Stimulated activated CD8-positive, alpha-beta memory T cell treated with anti-CD3 and anti-CD28 coated beads, Interleukin-12 subunit alpha, Interleukin-12 subunit beta, amount 100 ng/mL, for 24 hours (primary cell): Measurements from ENCODE around the gene KAT5.
"Not testable (repeated sequence)": the region's sequence is repeated elsewhere in the genome, so short reads cannot be mapped to it uniquely, and the experiment has no call there.

Experiments
- DNase-seq: peaks from one replicate; pipeline ENCODE4 v3.0.0-alpha.2; 2020; ENCODE audit errors: extremely low read depth

The KAT5 gene

DNA sequence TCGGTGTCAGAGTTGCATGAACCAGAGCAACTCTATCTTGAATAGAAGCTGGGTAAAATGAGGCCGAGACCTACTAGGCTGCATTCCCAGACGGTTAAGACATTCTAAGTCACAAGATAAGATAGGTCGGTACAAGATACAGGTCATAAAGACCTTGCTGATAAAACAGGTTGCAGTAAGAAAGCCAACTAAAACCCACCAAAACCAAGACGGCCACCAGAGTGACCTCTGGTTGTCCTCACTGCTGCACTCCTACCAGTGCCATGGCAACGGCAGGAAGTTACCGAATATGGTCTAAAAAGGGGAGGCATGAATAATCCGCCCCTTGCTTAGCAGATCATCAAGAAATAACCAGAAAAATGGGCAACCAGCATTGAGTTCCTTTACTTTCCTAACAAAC, 2.4 kb upstream of the KAT5 start:
- DNase-seq, result no peak

DNA sequence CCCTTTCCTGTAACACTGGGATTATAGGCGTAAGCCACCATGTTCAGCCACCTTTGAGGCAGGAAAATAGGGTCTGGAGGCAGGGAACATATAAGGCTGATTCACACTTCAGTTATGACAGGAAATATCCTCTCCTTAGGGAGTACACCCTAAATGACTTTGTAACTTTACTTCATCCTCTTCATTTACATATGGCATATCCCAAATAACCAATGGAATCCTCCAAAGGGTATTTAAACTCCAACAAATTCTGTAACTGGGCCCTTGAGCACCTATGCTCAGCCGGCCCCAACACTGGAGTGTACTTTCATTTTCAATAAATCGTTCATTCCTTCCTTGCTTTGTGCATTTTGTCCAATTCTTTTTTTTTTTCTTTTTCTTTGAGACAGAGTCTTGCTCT, 1.6 kb upstream of the KAT5 start:
- no peak for DNase-seq

DNA sequence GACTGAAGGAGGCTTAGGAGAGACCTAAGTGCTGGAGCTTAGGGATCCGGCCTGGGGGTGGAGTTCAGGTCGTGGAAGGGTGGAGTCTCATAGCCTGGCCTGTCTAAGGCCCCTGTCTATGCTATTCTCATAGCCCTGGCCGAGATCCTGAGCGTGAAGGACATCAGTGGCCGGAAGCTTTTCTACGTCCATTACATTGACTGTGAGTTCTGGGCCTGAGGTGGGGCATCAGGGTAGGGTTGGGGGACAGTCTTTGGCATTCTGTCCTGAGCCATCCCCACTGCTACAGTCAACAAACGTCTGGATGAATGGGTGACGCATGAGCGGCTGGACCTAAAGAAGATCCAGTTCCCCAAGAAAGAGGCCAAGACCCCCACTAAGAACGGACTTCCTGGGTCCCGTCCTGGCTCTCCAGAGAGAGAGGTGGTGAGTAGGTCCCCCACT, 603 bp downstream of the KAT5 start:
- DNase-seq, result no peak

DNA sequence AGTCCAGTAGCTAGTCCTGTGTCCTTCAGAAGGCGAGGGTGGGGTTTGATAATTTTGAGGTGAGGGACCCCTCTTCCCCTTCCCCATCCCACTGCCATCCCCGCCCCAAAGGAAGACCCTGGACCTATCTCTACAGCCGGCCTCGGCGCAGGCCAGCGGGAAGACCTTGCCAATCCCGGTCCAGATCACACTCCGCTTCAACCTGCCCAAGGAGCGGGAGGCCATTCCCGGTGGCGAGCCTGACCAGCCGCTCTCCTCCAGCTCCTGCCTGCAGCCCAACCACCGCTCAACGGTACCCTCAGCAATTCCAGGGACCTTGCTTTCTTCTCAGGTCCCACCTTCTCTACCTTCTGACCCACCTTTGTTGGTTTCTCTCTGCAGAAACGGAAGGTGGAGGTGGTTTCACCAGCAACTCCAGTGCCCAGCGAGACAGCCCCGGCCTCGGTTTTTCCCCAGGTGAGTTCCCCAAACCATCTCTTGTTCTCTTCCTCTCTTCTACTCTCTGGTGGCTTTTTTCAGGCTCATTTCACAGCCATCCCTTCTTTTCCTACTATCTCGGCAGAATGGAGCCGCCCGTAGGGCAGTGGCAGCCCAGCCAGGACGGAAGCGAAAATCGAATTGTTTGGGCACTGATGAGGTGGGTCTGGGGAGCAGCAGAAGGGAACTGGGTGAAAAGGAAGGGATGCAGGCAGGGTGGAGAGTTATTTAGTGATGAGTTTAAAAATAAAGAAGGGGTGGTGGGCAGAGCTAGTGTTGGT, 1.3 kb downstream of the KAT5 start:
- no peak for DNase-seq

DNA sequence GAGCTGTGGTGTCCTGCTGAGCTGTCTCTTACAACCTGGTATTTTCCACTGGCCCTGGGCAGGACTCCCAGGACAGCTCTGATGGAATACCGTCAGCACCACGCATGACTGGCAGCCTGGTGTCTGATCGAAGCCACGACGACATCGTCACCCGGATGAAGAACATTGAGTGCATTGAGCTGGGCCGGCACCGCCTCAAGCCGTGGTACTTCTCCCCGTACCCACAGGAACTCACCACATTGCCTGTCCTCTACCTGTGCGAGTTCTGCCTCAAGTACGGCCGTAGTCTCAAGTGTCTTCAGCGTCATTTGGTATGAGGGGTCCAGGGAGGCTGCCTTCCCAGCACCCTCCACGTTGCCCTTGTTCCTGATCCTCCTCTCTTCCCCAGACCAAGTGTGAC, 2.4 kb downstream of the KAT5 start:
- DNase-seq, result no peak

DNA sequence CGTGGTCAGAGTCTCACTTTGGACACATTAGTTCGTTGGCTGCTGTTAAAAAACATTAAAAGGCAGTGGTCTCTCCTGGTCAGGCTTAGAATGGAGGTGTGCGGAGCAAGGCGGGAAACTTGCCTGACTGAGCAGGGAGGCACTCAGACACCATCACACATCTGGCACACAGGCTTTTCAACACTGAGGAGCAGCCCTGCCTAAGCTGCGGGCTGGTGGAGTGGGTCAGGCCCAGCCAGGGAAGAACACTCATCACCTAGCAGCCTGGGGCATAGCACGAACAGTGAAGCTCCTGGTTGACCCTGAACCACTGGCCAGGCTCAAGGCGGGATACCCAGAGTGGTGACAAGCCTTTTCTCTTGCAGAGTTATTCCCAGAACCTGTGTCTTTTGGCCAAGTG, 4.2 kb downstream of the KAT5 start:
- DNase-seq, result no peak

DNA sequence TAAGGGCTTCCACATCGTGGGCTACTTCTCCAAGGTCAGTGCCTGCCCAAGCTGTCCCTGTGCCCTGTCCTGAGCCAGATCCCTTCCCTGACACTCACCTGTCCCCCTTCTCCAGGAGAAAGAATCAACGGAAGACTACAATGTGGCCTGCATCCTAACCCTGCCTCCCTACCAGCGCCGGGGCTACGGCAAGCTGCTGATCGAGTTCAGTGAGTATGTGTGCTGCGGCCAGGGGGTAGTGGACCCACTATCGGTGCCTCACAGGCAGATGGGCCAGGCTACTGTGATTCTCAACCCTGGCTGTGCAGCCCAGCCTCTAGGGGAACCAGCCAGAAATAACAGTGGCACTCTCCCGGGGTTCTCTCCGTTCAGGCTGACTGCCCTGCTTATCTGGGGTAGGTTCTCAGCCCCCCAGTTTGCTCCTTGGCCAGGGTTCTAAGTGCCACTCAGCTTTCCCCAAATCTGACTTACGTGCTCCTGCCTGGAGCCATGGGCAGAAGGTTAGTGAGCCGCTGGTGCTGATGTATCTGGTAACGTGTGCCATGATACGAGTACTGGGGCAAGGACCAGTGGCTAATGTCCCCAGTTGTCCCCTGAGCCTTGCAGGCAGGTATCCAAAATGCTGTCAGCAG, 4.8 kb downstream of the KAT5 start:
- DNase-seq, result no peak

DNA sequence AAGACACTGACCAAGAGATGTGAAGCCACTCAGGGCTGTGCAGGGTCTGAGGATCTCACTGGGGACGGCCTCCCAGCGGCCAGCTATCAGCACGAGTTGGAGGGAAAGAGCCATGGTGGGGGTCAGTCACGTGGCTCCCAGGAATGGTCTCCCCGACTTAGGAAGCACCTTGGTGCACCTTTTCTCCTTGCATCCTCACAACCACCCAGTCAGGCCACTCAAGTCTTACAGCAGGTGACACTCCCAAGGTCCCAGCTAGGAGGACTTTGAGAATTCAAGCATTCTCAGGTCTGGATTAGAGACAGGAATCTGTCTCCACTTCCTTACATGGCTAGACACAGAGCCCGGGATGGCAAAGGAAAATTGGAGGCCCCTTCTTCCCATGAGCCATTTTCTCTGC, 5.9 kb downstream of the KAT5 start:
- no peak for DNase-seq

DNA sequence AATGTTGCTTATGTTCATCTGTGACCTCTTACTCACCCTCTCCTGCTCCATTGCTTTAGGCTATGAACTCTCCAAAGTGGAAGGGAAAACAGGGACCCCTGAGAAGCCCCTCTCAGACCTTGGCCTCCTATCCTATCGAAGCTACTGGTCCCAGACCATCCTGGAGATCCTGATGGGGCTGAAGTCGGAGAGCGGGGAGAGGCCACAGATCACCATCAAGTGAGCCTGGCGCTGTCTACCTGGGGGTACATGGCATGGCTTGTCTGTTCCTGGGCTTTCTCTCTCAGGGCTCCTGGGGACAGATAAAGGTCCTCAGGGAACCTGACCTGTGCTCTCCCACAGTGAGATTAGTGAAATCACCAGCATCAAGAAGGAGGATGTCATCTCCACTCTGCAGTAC, 6.5 kb downstream of the KAT5 start:
- DNase-seq, result no peak

DNA sequence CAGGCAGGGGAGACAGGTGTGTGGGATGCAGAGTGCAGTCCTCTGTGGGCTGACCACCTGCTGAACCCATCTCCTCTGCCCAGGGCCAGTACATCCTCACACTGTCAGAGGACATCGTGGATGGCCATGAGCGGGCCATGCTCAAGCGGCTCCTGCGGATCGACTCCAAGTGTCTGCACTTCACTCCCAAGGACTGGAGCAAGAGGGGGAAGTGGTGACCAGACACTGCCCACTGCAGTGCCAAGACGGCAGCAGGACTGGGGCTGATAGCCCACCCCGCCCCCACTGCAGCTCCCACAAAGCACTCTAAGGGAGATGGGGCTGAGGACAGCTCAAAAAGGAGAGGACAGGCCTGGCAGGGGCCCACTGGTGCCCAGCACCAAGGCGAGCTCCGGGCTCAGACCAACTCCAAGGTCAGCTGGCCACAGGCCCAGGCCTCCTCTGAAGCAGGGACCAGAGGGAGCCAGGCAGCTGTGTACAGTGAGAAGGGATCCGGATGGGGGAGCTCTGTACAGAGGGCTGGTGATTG, 7.0 kb downstream of the KAT5 start:
- no peak for DNase-seq

DNA sequence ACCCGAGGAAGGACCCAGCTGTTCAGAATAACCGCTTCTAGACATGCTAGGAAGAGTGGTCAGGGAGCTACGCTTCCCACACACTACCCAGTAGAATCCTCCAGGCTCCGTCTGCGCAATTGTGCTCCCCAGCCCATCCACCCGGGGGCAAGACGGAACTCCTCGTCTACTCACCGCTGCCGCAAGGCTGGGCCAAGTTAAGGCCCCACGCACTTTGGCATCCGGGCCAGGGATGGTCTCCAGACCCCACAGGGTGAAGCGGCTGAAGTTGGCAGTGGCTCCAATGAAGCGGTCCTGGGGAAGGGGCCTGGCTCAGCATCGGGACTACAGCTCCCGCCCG, 7.8 kb downstream of the KAT5 start:
- DNase-seq, result no peak

DNA sequence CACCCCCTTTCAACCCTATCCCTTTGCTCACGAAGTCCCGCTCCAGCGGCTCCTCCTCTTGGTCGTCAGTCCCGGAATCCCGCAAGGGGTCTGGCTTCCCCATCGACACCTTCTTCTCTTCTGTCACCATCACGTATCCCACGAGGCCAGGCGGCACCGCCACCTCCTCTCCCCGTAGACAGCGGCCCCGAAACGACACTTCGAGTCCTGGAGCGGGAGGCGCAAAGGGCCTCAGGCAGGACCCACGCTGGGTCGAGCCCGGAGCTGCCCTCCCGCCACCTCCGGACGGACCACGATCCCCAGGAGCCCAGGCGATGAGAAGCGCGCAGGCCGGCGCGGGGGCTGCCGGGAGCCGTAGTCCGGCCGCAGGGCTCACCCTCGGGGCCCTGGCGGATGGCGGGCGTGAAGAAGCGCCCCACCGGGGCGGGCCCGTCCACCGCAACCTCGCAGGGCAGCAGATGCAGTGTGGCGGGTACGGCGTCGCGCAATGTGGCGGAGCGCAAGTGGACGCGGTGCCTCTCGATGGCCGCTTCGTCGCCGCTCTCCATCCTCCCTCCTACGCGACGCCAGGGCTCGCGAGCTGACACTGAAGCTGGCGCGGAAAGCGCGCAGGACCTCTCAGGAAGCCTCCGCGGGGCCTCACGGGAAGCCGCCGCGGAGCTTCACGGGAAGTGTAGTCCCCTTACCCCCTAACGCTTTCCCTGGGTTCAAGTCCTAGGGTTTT, 8.3 kb downstream of the KAT5 start, which contains the start of gene RNASEH2C:
Gene RNASEH2C, minus strand, starts transcription at position 588 of the 724 bp plus-strand sequence. Its CDS starts 40 bp downstream, at position 548.
- DNase-seq, result peak; percentile 49

DNA sequence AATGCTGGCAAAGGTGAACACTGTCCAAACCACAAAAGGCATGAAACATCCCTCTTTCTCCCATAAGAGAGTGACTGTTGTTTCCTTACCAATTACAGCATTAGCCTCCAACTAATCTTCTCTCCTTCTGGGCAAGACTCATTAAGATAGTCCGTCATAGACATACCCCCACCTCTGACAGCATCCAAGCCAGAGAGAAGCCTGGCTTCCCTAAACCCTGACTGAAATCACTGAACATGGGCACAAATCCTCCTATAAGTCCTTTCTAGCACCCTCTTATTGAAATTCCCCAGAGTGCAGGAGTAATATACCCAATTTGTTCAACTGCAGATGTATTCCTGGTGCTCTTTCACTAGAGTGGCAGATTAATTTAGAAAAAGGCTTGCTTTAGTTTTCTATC, 10.2 kb downstream of the KAT5 start:
- no peak for DNase-seq

DNA sequence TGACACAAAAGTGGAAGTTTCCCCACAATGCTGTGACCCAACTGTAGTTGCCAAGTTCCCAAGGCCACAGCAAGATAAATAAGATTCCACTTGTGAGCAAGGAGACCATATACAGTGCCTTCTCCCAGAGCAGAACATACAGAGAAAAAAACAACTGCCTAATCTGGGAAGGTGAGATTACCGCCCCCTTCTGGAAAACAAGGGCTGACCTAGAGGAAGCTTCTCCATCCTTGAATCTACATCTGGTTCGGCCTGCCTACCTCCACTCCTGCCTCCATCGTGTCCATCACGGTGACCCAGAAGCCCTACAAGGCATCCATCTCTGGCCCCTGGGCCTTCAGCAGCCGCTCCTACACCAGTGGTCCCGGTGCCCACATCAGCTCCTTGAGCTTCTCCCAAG, 14.6 kb downstream of the KAT5 start:
- no peak for DNase-seq

DNA sequence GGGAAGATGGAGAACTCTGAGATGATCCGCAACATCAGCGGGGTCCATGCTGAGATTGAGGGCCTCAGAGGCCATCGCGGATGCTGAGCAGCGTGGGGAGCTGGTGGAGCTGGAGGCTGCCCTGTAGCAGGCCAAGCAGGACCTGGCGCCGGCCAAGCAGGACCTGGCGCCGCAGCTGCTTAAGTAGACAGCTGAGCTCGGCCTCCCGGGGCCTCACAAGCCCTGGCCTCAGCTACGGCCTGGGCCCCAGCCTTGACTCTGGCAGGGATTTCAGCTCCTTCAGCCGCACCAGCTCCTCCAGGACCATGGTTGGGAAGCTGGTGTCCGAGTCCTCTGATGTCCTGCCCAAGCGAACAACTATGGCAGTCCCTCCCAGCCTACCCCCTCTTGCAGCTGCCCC, 15.8 kb downstream of the KAT5 start:
- no peak for DNase-seq

DNA sequence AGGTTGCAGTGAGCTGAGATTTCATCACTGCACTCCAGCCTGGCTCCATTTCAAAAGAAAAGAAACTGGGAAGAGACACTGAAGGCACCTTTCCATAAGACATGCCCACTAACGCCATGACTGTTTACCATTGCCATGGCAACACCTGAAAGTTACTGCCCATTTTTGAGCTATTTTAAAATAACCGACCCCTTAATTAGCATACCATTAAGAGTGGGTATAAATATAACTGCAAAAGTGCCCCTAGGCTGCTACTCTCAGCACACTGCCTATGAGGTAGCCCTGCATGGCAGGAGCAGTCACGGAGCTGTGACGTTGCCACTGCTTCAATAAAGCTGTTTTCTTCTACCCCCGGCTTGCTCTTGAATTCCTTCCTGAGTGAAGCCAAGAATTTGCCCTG, 18.4 kb downstream of the KAT5 start:
- DNase-seq, result no peak

DNA sequence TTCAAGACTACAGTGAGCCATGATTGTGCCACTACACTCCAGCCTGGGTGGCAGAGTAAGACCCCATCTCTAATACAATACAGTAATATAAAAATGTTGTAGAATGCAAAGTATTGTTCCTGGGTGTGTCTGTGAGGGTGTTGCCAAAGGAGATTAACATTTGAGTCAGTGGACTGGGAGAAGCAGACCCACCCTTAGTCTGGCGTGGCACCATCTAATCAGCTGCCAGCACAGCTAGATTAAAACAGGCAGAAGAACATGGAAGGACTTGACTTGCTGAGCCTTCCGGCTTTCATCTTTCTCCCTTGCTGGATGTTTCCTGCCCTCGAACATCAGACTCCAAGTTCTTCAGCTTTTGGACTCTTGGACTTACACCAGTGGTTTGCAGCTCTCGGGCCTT, 23.1 kb downstream of the KAT5 start:
- not testable (repeated sequence) for DNase-seq

DNA sequence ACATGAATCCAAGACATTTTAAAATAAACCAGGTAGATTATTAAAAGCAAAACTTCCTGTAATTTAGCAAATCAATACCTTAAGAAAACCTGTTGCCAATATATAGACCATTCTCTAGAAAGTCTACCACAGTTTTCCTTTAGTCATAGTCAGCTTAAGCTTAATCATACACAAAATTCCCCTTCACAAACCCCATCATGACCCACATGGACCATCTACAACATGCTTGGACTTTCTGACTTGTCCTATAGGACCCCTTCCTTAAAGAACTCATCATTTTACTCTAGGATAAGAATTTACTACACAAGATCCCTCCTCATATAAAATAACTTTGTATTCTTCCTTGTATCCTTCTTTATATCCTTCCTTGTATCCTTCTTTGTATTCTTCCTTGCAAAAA, 24.8 kb downstream of the KAT5 start:
- DNase-seq, result no peak

DNA sequence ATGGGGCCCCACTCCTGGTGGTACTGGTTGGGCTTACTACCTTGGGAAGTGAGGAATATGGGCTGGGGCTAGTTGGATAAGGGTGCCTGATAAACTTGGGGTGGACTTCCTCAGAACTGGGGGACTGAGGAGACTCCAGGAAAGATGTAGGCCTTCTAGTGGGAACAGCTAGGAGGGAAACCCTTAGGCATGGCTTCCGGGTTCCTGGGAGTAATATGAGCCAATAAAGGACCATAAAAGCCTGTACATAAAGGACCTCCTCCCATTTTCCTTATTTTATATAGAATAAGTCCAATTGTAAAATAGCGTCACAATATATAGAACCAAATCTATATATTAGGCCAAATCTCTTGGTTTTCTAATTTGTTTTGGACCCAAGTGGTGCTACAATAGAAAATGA, 27.0 kb downstream of the KAT5 start:
- no peak for DNase-seq

DNA sequence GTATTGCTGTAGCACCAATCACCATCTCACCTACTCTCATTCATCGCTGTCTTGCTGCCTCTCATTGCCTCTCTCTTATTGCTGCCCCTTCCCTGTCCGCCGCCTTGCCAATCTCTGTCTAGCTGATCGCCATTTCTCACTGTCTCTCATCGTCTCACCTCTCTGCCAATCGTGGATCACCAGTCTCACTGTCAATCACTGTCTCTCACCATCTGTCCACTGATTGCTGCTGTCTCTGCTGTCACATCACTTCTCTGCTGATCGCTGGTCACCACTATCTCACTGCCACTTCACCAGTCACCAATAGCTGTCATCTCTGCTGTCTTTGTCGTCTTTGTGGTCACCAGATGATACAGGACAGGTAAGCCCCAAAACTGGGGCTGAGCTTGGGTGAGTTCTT, 29.1 kb downstream of the KAT5 start:
- no peak for DNase-seq

DNA sequence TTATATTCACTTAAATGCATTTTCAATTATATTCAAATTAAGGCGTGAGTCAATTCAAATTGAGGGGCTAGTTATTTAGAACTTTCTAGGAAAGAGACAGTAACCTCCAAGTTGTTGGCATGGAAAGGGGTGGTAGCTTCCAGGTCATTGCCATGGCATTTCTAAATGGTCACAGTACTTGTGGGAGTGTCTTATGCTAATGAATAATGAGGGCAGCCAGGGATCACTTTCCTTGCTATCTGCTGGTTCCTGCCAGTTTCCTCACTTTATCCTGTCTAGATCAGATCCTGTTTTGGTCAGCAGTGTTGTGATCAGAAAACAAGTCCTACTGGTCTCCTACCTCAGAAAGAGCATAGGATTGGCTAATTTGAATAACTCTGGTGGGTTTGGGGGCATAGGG, 30.3 kb downstream of the KAT5 start:
- no peak for DNase-seq

DNA sequence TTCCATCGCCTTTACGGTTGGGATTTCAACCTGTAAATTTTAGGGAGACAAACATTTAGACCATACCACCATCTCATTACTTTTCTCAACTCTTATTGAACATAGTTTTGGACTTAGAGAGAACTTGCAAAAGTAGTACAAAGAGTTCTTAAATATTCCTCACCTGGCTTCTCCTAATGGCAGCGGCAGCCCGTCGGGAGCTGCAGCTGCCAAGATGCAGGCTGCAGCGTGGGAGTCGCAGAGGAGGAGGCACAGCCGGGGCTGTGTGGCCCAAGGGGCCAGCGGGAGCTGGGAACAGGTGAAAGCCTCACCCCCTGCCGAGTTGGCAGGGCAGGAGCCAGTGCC, 31.6 kb downstream of the KAT5 start:
- DNase-seq, result no peak
